ENCODE data around the gene EPS15.

The EPS15 gene

DNA sequence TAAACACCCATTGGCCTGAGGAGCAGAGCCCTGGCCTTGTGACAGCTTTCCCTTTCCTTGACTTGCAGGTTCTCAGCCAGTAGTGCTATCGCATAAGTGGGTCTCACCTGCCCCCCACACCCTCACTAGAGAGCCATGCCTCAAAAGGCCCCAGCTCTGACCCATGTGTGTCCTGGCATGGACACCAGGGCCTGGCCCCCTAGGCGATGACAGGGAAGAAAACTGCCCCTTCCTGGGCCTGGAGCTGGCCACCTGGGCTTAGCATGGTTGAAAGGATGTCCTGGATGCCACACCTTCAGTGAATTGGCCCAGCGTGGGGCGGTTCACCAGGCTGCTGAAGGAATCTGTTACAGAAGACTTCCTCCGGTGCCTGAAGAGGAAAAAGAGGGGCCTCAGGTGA, 207.2 kb downstream of the EPS15 start:
- no peak for DNase-seq

- DNase-seq = no peak
These were observed 208.0 kb downstream of the EPS15 start for GRCh38 chr1:51310871-51311613.

GRCh38 chr1:51309291-51309690, 209.8 kb downstream of the EPS15 start:
- no peak for DNase-seq

DNA sequence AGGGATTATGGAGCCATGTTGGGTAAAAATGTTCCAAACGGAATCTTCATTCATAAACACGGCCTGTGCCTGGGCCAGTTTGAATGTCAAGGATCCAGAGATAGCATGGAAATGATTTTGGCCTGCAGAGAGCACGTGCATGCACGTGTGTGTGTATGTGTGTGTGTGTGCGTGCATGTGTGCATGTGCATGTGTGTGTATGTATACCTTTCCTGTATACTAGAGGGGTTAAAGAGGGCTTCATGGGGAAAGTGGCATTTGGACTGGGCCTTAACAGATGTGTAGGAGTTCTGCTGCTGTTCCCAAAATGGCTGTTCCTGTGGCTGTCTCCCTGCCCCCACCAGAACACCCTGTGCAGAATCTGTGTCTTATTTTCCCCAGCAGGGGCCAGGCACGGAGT, 210.4 kb downstream of the EPS15 start:
- no peak for DNase-seq

GRCh38 chr1:51306950-51307349, 212.1 kb downstream of the EPS15 start:
- DNase-seq = no peak

DNA sequence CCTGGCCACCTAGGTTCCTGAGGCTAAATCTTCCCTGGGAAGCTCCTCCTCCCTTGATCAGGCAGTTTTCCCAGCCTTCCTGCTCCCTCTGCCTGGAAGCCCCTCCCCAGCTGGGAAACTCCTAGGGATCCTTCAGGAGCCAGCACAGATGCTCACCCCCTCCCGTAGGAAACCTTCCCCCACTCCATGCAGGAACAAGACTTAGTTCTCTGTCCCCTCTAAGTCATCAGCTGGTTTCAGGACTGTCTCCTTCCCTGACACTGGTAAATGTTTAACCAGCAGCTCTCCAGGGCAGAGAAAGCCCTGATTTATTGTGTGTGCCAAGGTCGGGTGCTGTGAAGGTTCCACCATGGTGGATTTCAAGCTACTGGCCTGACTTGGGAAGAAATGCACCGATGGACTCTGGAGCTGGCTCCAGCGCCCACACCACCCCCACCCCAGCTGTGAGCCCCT, 213.7 kb downstream of the EPS15 start:
- no peak for DNase-seq

GRCh38 chr1:51304360-51304759, 214.7 kb downstream of the EPS15 start:
- DNase-seq = no peak
